ENCODE measurements around the gene TMEM183A. TPM values are rescaled to one million over a fixed set of nuclear protein-coding genes. Genes with fewer than 3 reads are reported as not detected.

The TMEM183A gene
- total and polyA plus RNA-seq, 5 donors from 2014 or later = 53.6 to 130 (median 66.0) TPM

- no peak overlapping the region for H3K27ac Mint-ChIP-seq
- no peaks in the 10 kb centered on the region for H3K4me1 Mint-ChIP-seq
- H3K9me3 ChIP-seq (ENCODE audit: control insufficient read depth in 2 of 2, low read length in 2 of 2) = no peaks in the 10 kb centered on the region
Measured at GRCh38 chr1:203048086-203048485, 40.9 kb downstream of the TMEM183A start.

GRCh38 chr1:203048555-203049051 is 41.4 kb downstream of the TMEM183A start:
- Histone ChIP-seq H3K9me3 (ENCODE audit: control insufficient read depth in 2 of 2, low read length in 2 of 2) (no peaks in the 10 kb centered on the region), H3K27me3 (ENCODE audit: control insufficient read depth, insufficient read depth, low read length) (no peaks in the 10 kb centered on the region), H3K4me1 (ENCODE audit: control insufficient read depth, insufficient read depth, low read length, poor library complexity, severe bottlenecking) (no peaks in the 10 kb centered on the region), H3K4me3 (ENCODE audit: low read depth, low read length) (no peak overlapping the region), H3K27ac (ENCODE audit: insufficient read depth, low read length, poor library complexity, severe bottlenecking) (no peak overlapping the region), H3K36me3 (ENCODE audit: control insufficient read depth, insufficient read depth, low read length) (no peaks in the 10 kb centered on the region)
- Mint-ChIP-seq H3K36me3 (no peaks in the 10 kb centered on the region), H3K4me1 (no peaks in the 10 kb centered on the region), H3K4me3 (no peak overlapping the region), H3K27ac (no peak overlapping the region), H3K27me3 (no peaks in the 10 kb centered on the region), H3K9me3 (peaks cover 0 to 2% (median 0%) of the 10 kb centered on the region in 7 donors)
- DNase-seq (no peak), ATAC-seq (ENCODE audit: low read depth in 2 of 2) (no peak)

More at GRCh38 chr1:203048086-203048485, 40.9 kb downstream of the TMEM183A start:
- Histone ChIP-seq H3K27ac (ENCODE audit: insufficient read depth, low read length, poor library complexity, severe bottlenecking) (no peak overlapping the region), H3K4me3 (ENCODE audit: low read depth, low read length) (no peak overlapping the region), H3K36me3 (ENCODE audit: control insufficient read depth, insufficient read depth, low read length) (no peaks in the 10 kb centered on the region), H3K4me1 (ENCODE audit: control insufficient read depth, insufficient read depth, low read length, poor library complexity, severe bottlenecking) (no peaks in the 10 kb centered on the region), H3K27me3 (ENCODE audit: control insufficient read depth, insufficient read depth, low read length) (no peaks in the 10 kb centered on the region)
- Mint-ChIP-seq H3K4me3 (no peak overlapping the region), H3K9me3 (peaks cover 0 to 2% (median 0%) of the 10 kb centered on the region in 7 donors), H3K27me3 (no peaks in the 10 kb centered on the region), H3K36me3 (no peaks in the 10 kb centered on the region)
- no peak for DNase-seq
- ATAC-seq (ENCODE audit: low read depth in 2 of 2) = no peak

GRCh38 chr1:203049077-203049476 is 41.9 kb downstream of the TMEM183A start:
- Histone ChIP-seq H3K9me3 (ENCODE audit: control insufficient read depth in 2 of 2, low read length in 2 of 2) (no peaks in the 10 kb centered on the region), H3K36me3 (ENCODE audit: control insufficient read depth, insufficient read depth, low read length) (no peaks in the 10 kb centered on the region), H3K4me3 (ENCODE audit: low read depth, low read length) (no peak overlapping the region), H3K4me1 (ENCODE audit: control insufficient read depth, insufficient read depth, low read length, poor library complexity, severe bottlenecking) (no peaks in the 10 kb centered on the region), H3K27me3 (ENCODE audit: control insufficient read depth, insufficient read depth, low read length) (no peaks in the 10 kb centered on the region), H3K27ac (ENCODE audit: insufficient read depth, low read length, poor library complexity, severe bottlenecking) (no peak overlapping the region)
- Mint-ChIP-seq H3K36me3 (no peaks in the 10 kb centered on the region), H3K27me3 (no peaks in the 10 kb centered on the region), H3K9me3 (peaks cover 0 to 2% (median 0%) of the 10 kb centered on the region in 7 donors), H3K4me3 (no peak overlapping the region), H3K4me1 (no peaks in the 10 kb centered on the region), H3K27ac (no peak overlapping the region)
- ATAC-seq (ENCODE audit: low read depth in 2 of 2) (no peak), DNase-seq (no peak)

GRCh38 chr1:203049576-203050180 is 42.5 kb downstream of the TMEM183A start:
- no peaks in the 10 kb centered on the region for H3K4me1 ChIP-seq (ENCODE audit: control insufficient read depth, insufficient read depth, low read length, poor library complexity, severe bottlenecking)
- Mint-ChIP-seq H3K27ac (no peak overlapping the region), H3K36me3 (no peaks in the 10 kb centered on the region), H3K9me3 (peaks cover 0 to 2% (median 0%) of the 10 kb centered on the region in 7 donors), H3K4me3 (no peak overlapping the region), H3K4me1 (no peaks in the 10 kb centered on the region), H3K27me3 (no peaks in the 10 kb centered on the region)
- H3K36me3 ChIP-seq (ENCODE audit: control insufficient read depth, insufficient read depth, low read length) = no peaks in the 10 kb centered on the region
- H3K4me3 ChIP-seq (ENCODE audit: low read depth, low read length) = no peak overlapping the region
- DNase-seq (no peak), ATAC-seq (ENCODE audit: low read depth in 2 of 2) (no peak)
- H3K27me3 ChIP-seq (ENCODE audit: control insufficient read depth, insufficient read depth, low read length) = no peaks in the 10 kb centered on the region
- no peaks in the 10 kb centered on the region for H3K9me3 ChIP-seq (ENCODE audit: control insufficient read depth in 2 of 2, low read length in 2 of 2)
- H3K27ac ChIP-seq (ENCODE audit: insufficient read depth, low read length, poor library complexity, severe bottlenecking) = no peak overlapping the region

GRCh38 chr1:203050826-203051225 is 43.7 kb downstream of the TMEM183A start:
- H3K4me1 ChIP-seq (ENCODE audit: control insufficient read depth, insufficient read depth, low read length, poor library complexity, severe bottlenecking) = no peaks in the 10 kb centered on the region
- H3K36me3 ChIP-seq (ENCODE audit: control insufficient read depth, insufficient read depth, low read length) = no peaks in the 10 kb centered on the region
- no peaks in the 10 kb centered on the region for H3K27me3 ChIP-seq (ENCODE audit: control insufficient read depth, insufficient read depth, low read length)
- H3K4me1 Mint-ChIP-seq = no peaks in the 10 kb centered on the region
- H3K36me3 Mint-ChIP-seq = no peaks in the 10 kb centered on the region
- no peaks in the 10 kb centered on the region for H3K9me3 ChIP-seq (ENCODE audit: control insufficient read depth in 2 of 2, low read length in 2 of 2)
- H3K4me3 ChIP-seq (ENCODE audit: low read depth, low read length) = no peak overlapping the region
- peaks cover 0 to 2% (median 0%) of the 10 kb centered on the region in 7 donors for H3K9me3 Mint-ChIP-seq
- H3K27ac Mint-ChIP-seq = no peak overlapping the region
- DNase-seq = no peak
- H3K27me3 Mint-ChIP-seq = no peaks in the 10 kb centered on the region
- no peak overlapping the region for H3K27ac ChIP-seq (ENCODE audit: insufficient read depth, low read length, poor library complexity, severe bottlenecking)
- ATAC-seq (ENCODE audit: low read depth in 2 of 2) = no peak
- H3K4me3 Mint-ChIP-seq = no peak overlapping the region

- DNase-seq = no peak
- H3K27me3 ChIP-seq (ENCODE audit: control insufficient read depth, insufficient read depth, low read length) = no peaks in the 10 kb centered on the region
- H3K4me3 ChIP-seq (ENCODE audit: low read depth, low read length) = no peak overlapping the region
- H3K27ac Mint-ChIP-seq = no peak overlapping the region
- H3K4me1 ChIP-seq (ENCODE audit: control insufficient read depth, insufficient read depth, low read length, poor library complexity, severe bottlenecking) = no peaks in the 10 kb centered on the region
- no peaks in the 10 kb centered on the region for H3K27me3 Mint-ChIP-seq
- peaks cover 0 to 2% (median 0%) of the 10 kb centered on the region in 7 donors for H3K9me3 Mint-ChIP-seq
- H3K36me3 Mint-ChIP-seq = no peaks in the 10 kb centered on the region
- no peak for ATAC-seq (ENCODE audit: low read depth in 2 of 2)
- no peak overlapping the region for H3K27ac ChIP-seq (ENCODE audit: insufficient read depth, low read length, poor library complexity, severe bottlenecking)
- H3K36me3 ChIP-seq (ENCODE audit: control insufficient read depth, insufficient read depth, low read length) = no peaks in the 10 kb centered on the region
- no peaks in the 10 kb centered on the region for H3K4me1 Mint-ChIP-seq
- no peaks in the 10 kb centered on the region for H3K9me3 ChIP-seq (ENCODE audit: control insufficient read depth in 2 of 2, low read length in 2 of 2)
- no peak overlapping the region for H3K4me3 Mint-ChIP-seq
Measured at GRCh38 chr1:203051841-203052324, 44.7 kb downstream of the TMEM183A start.

- Mint-ChIP-seq H3K27me3 (peaks cover 5% of the 10 kb centered on the region), H3K27ac (no peak overlapping the region), H3K9me3 (peaks cover 0 to 2% (median 0%) of the 10 kb centered on the region in 7 donors), H3K4me1 (no peaks in the 10 kb centered on the region), H3K36me3 (no peaks in the 10 kb centered on the region), H3K4me3 (no peak overlapping the region)
- Histone ChIP-seq H3K27me3 (ENCODE audit: control insufficient read depth, insufficient read depth, low read length) (no peaks in the 10 kb centered on the region), H3K27ac (ENCODE audit: insufficient read depth, low read length, poor library complexity, severe bottlenecking) (no peak overlapping the region), H3K4me3 (ENCODE audit: low read depth, low read length) (no peak overlapping the region), H3K9me3 (ENCODE audit: control insufficient read depth in 2 of 2, low read length in 2 of 2) (no peaks in the 10 kb centered on the region), H3K36me3 (ENCODE audit: control insufficient read depth, insufficient read depth, low read length) (no peaks in the 10 kb centered on the region), H3K4me1 (ENCODE audit: control insufficient read depth, insufficient read depth, low read length, poor library complexity, severe bottlenecking) (no peaks in the 10 kb centered on the region)
- DNase-seq (no peak), ATAC-seq (ENCODE audit: low read depth in 2 of 2) (no peak)
Measured at GRCh38 chr1:203052601-203053000, 45.4 kb downstream of the TMEM183A start.

- Histone ChIP-seq H3K9me3 (ENCODE audit: control insufficient read depth in 2 of 2, low read length in 2 of 2) (no peaks in the 10 kb centered on the region), H3K4me1 (ENCODE audit: control insufficient read depth, insufficient read depth, low read length, poor library complexity, severe bottlenecking) (no peaks in the 10 kb centered on the region), H3K27ac (ENCODE audit: insufficient read depth, low read length, poor library complexity, severe bottlenecking) (no peak overlapping the region), H3K27me3 (ENCODE audit: control insufficient read depth, insufficient read depth, low read length) (no peaks in the 10 kb centered on the region), H3K36me3 (ENCODE audit: control insufficient read depth, insufficient read depth, low read length) (no peaks in the 10 kb centered on the region), H3K4me3 (ENCODE audit: low read depth, low read length) (no peak overlapping the region)
- DNase-seq (no peak), ATAC-seq (ENCODE audit: low read depth in 2 of 2) (no peak)
- Mint-ChIP-seq H3K9me3 (no peaks in the 10 kb centered on the region), H3K4me1 (no peaks in the 10 kb centered on the region), H3K27ac (no peak overlapping the region), H3K36me3 (no peaks in the 10 kb centered on the region), H3K27me3 (peaks cover 8% of the 10 kb centered on the region), H3K4me3 (no peak overlapping the region)
Measured at GRCh38 chr1:203054184-203054583, 47.0 kb downstream of the TMEM183A start.
